ENCODE measurements around the gene TMEM170B. TPM values are rescaled to one million over a fixed set of nuclear protein-coding genes. Genes with fewer than 3 reads are reported as not detected.

TMEM170B gene
- total and polyA plus RNA-seq, 2 of the 8 experiments (the other 6 are each of a cell fraction or from before 2014, with no cell fraction given), result 0.80 to 4.3 TPM

GRCh38 chr6:11537229-11538051, at the start of gene TMEM170B (continued):
- no peak for TF ChIP-seq KDM5A (IDR thresholded peaks at IDR 0.05; ENCODE audit: low read length)
